ENCODE results near the gene ELOB. TPM values are rescaled to one million over a fixed set of nuclear protein-coding genes. Genes with fewer than 3 reads are reported as not detected.

ELOB gene
- polyA plus RNA-seq, 1 of the 3 experiments (the other 2 are of a cell fraction), result 329 TPM

GRCh38 chr16:2817340-2818271 lies 40.5 kb upstream of the ELOB start:
- no peak for DNase-seq
- POLR2A ChIA-PET, result no interaction called here
- no peak overlapping the region for H3K9ac ChIP-seq
- 87% methylated on average over 65 of the region's 68 CpGs for WGBS (ENCODE audit: low lambda C conversion rate)
- no peaks in the 10 kb centered on the region for H3K79me2 ChIP-seq (ENCODE audit: insufficient read depth)
- H3K9me2 ChIP-seq, result no peaks in the 10 kb centered on the region
- no peak for TF ChIP-seq GATA2 (CRISPR knock-in tag; IDR thresholded peaks at IDR 0.05)
- H3F3A ChIP-seq (replicated peaks; ENCODE audit: insufficient read depth), result no peaks in the 10 kb centered on the region
- H3K27ac ChIP-seq (ENCODE audit: low read depth in 2 of 2, low read length in 1 of 2), result no peak overlapping the region; a peak in 1 of 4 replicates
- H3K36me3 ChIP-seq (replicated peaks in 1 of 2; ENCODE audit: control insufficient read depth in 1 of 2, insufficient read depth in 2 of 2, low read length in 1 of 2), result no peaks in the 10 kb centered on the region
- CTCF ChIA-PET, result interaction anchor here (1.0 kb wide), 1 partner anchor 22 kb away, joined by 3 read pairs; no protein-coding TSS in a partner anchor
- H2AFZ ChIP-seq (ENCODE audit: low read depth), result no peak overlapping the region
- H3K27me3 ChIP-seq (ENCODE audit: insufficient read depth), result no peaks in the 10 kb centered on the region
- H3K4me3 ChIP-seq (ENCODE audit: low read depth in 2 of 2, low read length in 1 of 2), result no peak overlapping the region
- no peak overlapping the region for H3K4me2 ChIP-seq
- H3K4me1 ChIP-seq (ENCODE audit: control insufficient read depth in 1 of 2, insufficient read depth in 2 of 2, low read depth in 1 of 2, low read length in 1 of 2), result peaks cover 0 to 24% of the 10 kb centered on the region in 2 experiments; a peak in 1 of 4 replicates
- no peaks in the 10 kb centered on the region for H3K9me3 ChIP-seq
- no peaks in the 10 kb centered on the region for H4K20me1 ChIP-seq (ENCODE audit: insufficient read depth)

GRCh38 chr16:2816751-2817339 lies 39.8 kb upstream of the ELOB start, which contains the start of gene PRSS21:
TSS of gene PRSS21 (plus strand) at chr16:2817237. CDS start at chr16:2817269, 32 bp downstream.
- H3K9me3 ChIP-seq, result no peaks in the 10 kb centered on the region
- H3K4me2 ChIP-seq, result no peak within 1 kb of the TSS
- no peak within 1 kb of the TSS for H3K9ac ChIP-seq
- H4K20me1 ChIP-seq (ENCODE audit: insufficient read depth), result no peaks in the 10 kb centered on the region
- DNase-seq, result no peak
- H3K79me2 ChIP-seq (ENCODE audit: insufficient read depth), result no peaks in the 10 kb centered on the region
- POLR2A ChIA-PET, result no interaction called here
- TF ChIP-seq CTCF (IDR thresholded peaks at IDR 0.05), result no peak
- CTCF ChIA-PET, result interaction anchor here (1.0 kb wide), 1 partner anchor 23 kb away, joined by 3 read pairs; no protein-coding TSS in a partner anchor
- H3K36me3 ChIP-seq (replicated peaks in 1 of 2; ENCODE audit: control insufficient read depth in 1 of 2, insufficient read depth in 2 of 2, low read length in 1 of 2), result no peaks in the 10 kb centered on the region
- no peak within 1 kb of the TSS for H3K27ac ChIP-seq (ENCODE audit: low read depth in 2 of 2, low read length in 1 of 2)
- no peak within 1 kb of the TSS for H2AFZ ChIP-seq (ENCODE audit: low read depth)
- no peaks in the 10 kb centered on the region for H3F3A ChIP-seq (replicated peaks; ENCODE audit: insufficient read depth)
- no peaks in the 10 kb centered on the region; the same call in 1 of the 2 replicates for H3K27me3 ChIP-seq (ENCODE audit: insufficient read depth)
- H3K4me3 ChIP-seq (ENCODE audit: low read depth in 2 of 2, low read length in 1 of 2), result no peak within 1 kb of the TSS
- WGBS (ENCODE audit: low lambda C conversion rate), result 71% methylated on average over 27 of the region's 28 CpGs
- peaks cover 0 to 20% of the 10 kb centered on the region in 2 experiments; a peak in 1 of 4 replicates for H3K4me1 ChIP-seq (ENCODE audit: control insufficient read depth in 1 of 2, insufficient read depth in 2 of 2, low read depth in 1 of 2, low read length in 1 of 2)
- H3K9me2 ChIP-seq, result no peaks in the 10 kb centered on the region

- Histone ChIP-seq H3K4me2 (no peak overlapping the region), H3K9ac (no peak overlapping the region), H3K9me3 (no peaks in the 10 kb centered on the region), H2AFZ (ENCODE audit: low read depth) (no peak overlapping the region), H3K27ac (ENCODE audit: low read depth in 2 of 2, low read length in 1 of 2) (no peak overlapping the region), H3F3A (replicated peaks; ENCODE audit: insufficient read depth) (no peaks in the 10 kb centered on the region), H3K4me3 (ENCODE audit: low read depth in 2 of 2, low read length in 1 of 2) (no peak overlapping the region), H3K9me2 (no peaks in the 10 kb centered on the region), H3K79me2 (ENCODE audit: insufficient read depth) (no peaks in the 10 kb centered on the region), H3K27me3 (ENCODE audit: insufficient read depth) (no peaks in the 10 kb centered on the region; the same call in 1 of the 2 replicates), H3K4me1 (ENCODE audit: control insufficient read depth in 1 of 2, insufficient read depth in 2 of 2, low read depth in 1 of 2, low read length in 1 of 2) (peaks cover 0 to 8% of the 10 kb centered on the region in 2 experiments; a peak in 1 of 4 replicates), H4K20me1 (ENCODE audit: insufficient read depth) (no peaks in the 10 kb centered on the region), H3K36me3 (replicated peaks in 1 of 2; ENCODE audit: control insufficient read depth in 1 of 2, insufficient read depth in 2 of 2, low read length in 1 of 2) (no peaks in the 10 kb centered on the region)
- no peak for DNase-seq
- 85% methylated on average over 5 of the region's 10 CpGs for WGBS (ENCODE audit: low lambda C conversion rate)
- ChIA-PET POLR2A (no interaction called here), CTCF (interaction anchor here (0.6 to 1.2 kb wide), 3 partner anchors 24 to 53 kb away, joined by 3 to 4 read pairs (median 3); no protein-coding TSS in a partner anchor)
- no peak for TF ChIP-seq FOSL2 (IDR thresholded peaks at IDR 0.05; ENCODE audit: borderline replicate concordance, low read depth)
- TF ChIP-seq IRF3 (IDR thresholded peaks at IDR 0.05; ENCODE audit: low read depth, low read length), result no peak
- no peak for TF ChIP-seq MXI1 (IDR thresholded peaks at IDR 0.05; ENCODE audit: low read depth, low read length)
- TF ChIP-seq MAX (IDR thresholded peaks at IDR 0.05; ENCODE audit: low read depth), result no peak
- no peak for TF ChIP-seq YY1 (IDR thresholded peaks at IDR 0.05; ENCODE audit: low read depth)
- TF ChIP-seq NFIC (IDR thresholded peaks at IDR 0.05; ENCODE audit: borderline replicate concordance), result no peak
- no peak for TF ChIP-seq USF1 (IDR thresholded peaks at IDR 0.05; ENCODE audit: borderline replicate concordance, low read depth)
- TF ChIP-seq GABPA (IDR thresholded peaks at IDR 0.05; ENCODE audit: low read depth), result no peak
- TF ChIP-seq FOXJ3 (CRISPR knock-in tag; IDR thresholded peaks at IDR 0.05), result no peak
- TF ChIP-seq EP300 (IDR thresholded peaks at IDR 0.05; ENCODE audit: borderline replicate concordance in 1 of 2, low read depth in 1 of 2, low read length in 1 of 2), result no peak
- TF ChIP-seq SIN3A (IDR thresholded peaks at IDR 0.05; ENCODE audit: borderline replicate concordance, low read depth, low read length), result no peak
- no peak for TF ChIP-seq CHD2 (IDR thresholded peaks at IDR 0.05; ENCODE audit: low read length, partially characterized antibody)
Observed at GRCh38 chr16:2815299-2815771, 38.3 kb upstream of the ELOB start.

All from SK-N-SH (cell line).